Skin epidermis (tissue), 12 donors: Measurements from ENCODE around the gene EPB41L4A.
A peak's percentile ranks its signal among the peaks of the same experiment; 100 is the strongest.

ENCODE experiments used
- H3K27ac ChIP-seq, 21 experiments: fragments of 200-600 bp; sonication (generic) in 11 of 21; one replicate each; pipeline ENCODE4 v1.5.0; 2020; ENCODE audit warnings: mild to moderate bottlenecking in 3 of 21, inconsistent platforms in 2 of 21, moderate library complexity in 2 of 21
- H3K4me3 ChIP-seq, 7 experiments: fragments of 200-600 bp; sonication (generic) in 2 of 7; one replicate each; pipeline ENCODE4 v1.5.0; 2020; ENCODE audit warnings: inconsistent platforms in 2 of 7, mild to moderate bottlenecking in 2 of 7, moderate library complexity in 1 of 7

Gene EPB41L4A

DNA sequence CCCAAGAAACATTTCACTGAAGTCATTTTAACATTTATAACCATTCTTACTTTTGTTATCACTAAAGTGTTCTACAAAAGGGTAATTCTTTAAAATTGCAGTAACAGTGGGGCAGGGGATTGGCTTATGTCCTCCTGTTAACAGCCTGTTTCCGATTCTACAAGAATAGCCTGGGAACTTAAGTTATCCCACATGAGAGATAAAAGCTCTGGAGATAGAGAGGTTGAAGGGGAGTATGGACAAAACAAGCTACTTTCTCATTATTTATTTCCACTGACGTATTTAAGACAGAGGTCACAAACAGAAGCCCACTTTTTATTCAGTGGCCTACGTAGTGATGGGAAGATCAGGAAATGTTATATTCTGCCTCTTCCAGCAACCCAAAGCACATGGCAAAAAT, 98.7 kb downstream of the EPB41L4A start:
- Histone ChIP-seq H3K27ac (no peak overlapping the region), H3K4me3 (no peak overlapping the region)

DNA sequence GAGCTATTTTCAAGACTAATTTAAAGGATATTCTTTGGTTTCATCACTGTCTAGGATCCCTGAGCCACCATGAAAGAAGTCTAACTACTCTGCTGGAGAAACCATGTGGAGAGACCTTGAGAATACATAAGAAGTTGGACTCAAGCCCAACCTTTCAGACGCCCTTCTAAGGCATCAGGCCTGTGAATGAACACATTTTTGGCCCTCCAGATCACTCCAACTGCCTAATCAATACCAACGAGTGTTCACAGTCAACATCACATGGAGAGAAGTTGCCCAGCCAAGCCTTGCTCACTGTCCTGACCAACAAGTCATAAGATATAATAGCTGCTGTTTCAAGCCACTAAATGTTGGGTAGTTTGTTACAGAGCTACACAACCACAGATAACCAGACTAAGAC, 100.7 kb downstream of the EPB41L4A start:
- Histone ChIP-seq H3K27ac (no peak overlapping the region), H3K4me3 (no peak overlapping the region)

DNA sequence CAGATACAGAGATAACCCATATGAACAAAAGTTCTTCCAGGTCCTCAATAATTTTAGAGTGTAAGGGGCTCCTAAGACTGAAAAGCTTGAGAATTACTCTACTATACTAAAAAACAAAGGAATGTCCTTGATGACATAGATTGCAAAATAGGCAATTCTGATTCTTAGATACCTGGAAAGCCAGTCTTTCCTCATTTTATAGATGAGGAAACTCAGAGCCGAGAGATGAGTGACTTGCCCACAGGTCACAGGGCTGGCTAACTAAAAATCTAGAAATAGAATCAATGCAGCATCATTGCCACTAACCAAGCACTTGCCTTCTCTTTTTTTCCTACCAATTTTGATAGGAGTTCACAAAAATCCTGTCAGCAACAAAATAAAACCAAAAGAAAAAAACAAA, 101.2 kb downstream of the EPB41L4A start:
- H3K27ac ChIP-seq, result no peak overlapping the region

DNA sequence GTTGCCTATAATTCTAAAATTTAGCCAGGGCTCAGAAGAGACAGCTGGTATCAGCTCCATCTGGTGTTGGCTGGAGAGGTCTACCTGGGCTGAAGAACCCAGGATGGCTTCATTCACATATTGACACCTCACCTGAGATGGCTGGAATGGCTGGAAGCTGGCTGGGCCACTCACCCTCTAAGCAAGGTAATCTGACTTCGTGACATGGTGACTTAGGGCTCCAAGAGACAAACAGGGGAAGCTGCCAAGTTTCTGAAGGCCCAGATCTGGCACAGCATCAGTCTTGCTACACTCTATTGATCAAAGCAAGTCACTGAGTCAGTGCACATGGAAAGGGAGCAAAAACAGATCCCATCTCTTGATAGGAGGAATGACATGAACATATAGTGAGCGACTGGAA, 102.3 kb downstream of the EPB41L4A start:
- H3K27ac ChIP-seq, result peak overlapping the region in 4 of 21 experiments; percentile 3 to 56 (median 32)
- no peak overlapping the region for H3K4me3 ChIP-seq

More for the DNA sequence above, 101.2 kb downstream of the EPB41L4A start:
- H3K4me3 ChIP-seq, result no peak overlapping the region

DNA sequence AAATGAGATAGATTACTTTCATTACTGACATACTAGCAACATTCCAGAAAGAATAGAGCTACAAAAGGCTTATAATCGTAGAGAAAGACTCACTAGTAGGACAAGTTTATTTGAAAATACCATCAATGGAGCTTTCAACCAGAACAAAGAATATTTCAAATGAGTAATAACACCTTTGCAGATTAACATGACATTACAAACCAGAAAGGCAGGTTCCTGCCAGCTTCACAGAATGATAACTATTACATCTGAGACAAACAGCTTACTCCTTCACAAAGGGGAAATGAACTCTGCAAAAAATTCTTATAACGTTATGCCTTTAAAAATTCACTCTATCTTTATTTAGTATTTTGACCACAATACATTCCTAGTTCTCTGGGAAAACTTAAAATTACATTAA, 103.1 kb downstream of the EPB41L4A start:
- H3K27ac ChIP-seq, result peak overlapping the region in 3 of 21 experiments; percentile 10 to 56 (median 55)
- H3K4me3 ChIP-seq, result no peak overlapping the region

DNA sequence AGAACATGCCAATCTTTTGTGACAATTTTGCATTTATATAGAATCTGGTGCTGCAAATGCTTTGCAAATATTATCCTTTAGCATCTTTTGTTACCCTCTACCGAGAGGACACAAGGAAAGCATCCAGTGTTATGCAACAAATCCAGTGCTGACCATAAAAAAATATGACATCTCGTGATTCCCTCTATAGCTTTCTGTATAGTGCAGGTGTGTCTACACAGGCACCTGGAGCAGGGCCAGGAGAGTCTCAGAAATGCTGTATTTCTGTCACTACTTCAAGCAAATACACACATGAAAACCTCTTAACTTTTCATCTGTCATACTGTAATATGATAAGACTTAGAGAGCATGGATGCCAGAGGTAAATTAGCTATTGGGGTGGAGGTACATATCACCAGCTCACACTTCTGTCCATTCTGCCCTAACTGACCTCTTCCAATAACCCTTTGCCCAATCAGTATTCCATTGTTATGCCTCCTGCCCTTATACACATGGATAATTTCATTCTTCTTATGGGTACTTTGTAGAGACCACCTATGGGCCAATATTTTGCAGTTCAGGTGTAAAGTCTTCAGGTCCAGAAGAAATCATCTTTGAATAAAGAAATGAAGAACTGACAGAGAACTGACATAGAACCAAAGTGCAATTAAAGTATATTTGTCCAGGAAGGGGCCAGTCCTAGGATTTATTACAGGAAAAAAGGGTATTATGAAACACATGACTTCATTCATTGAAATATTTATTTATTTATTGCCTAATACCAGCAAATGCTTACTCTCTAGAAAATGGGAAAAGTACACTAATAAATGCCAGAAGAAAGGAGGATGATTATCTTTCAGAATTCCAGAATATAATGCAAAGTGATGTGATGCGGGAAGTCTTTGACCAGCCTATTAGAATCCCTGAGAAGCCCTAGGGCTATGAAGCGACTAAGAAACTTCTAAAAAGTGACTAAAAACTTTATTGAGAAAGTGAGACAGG, 106.5 kb downstream of the EPB41L4A start:
- Histone ChIP-seq H3K27ac (no peak overlapping the region), H3K4me3 (no peak overlapping the region)

DNA sequence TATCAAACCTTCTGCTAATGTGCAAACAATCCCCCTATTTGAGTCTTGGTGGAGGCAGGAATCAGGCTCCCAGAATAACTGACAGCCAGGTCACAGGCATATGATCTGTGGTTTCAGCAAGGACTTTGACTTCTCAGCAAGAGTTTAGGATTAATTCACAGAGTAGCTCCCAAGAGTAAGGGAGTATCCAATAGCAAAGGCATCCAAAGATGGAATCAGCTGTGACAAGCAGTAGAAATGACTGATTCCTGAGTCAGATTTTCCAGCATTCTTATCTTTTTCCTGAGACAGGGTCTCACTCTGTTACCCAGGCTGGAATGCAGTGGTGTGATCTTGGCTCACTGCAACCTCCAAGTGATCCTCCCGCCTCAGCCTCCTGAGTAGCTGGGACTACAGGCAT, 108.3 kb downstream of the EPB41L4A start:
- H3K27ac ChIP-seq, result no peak overlapping the region
- H3K4me3 ChIP-seq, result no peak overlapping the region

DNA sequence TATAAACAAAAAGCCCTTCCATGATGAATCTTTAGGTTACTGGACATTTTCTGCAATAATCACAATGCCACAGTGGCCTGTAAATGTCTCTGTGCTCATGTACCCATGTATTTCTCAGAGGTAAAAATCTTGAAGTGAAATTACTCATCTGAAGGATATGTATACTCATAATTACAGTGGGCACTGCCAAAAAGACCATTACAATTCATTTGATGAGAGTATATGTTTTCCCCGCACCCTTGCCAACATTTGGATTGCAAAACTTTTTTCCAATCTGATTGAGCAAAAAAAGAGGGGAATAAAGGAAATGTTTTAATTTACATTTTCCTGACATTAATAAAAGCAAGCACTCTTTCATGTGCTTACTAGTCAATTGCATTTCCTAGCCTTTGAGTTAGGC, 110.5 kb downstream of the EPB41L4A start:
- H3K4me3 ChIP-seq, result no peak overlapping the region
- H3K27ac ChIP-seq, result no peak overlapping the region

DNA sequence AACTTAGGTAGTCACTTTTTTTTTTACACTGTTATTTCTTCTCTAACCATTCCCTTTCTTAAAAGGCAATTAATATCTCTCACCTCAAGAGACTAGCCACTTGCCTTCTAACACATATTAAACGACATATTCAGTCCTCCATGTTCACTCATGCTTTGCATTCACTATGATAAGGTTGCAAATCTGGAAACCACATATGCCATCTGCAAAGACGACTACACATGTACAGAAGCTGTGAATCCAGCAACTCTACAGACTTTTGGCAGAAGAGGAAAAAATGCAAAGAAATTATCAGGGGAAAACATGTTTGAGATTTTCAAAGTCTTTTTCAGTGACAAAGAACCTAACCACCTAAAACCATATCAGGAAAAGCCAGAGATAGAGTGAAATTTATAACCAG, 112.1 kb downstream of the EPB41L4A start:
- H3K4me3 ChIP-seq, result no peak overlapping the region
- no peak overlapping the region for H3K27ac ChIP-seq

DNA sequence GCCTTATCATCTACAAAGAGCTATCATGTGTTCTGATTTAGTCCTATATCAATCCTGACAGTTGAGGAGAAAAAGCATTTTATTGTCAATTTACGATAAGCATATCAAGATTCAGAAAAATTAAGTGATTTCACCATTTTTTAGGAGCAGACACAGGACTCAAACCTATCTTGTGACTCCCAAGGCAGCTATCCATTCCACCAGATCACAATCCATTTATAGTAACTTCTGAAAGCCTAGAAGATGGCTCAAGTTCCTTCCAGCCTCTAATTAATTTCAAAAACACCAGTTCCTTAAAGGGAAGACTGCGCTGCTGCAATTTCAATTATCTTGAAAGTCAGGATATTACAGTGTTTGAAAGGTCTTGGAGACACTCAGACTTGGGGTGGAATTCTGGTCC, 114.3 kb downstream of the EPB41L4A start:
- no peak overlapping the region for H3K4me3 ChIP-seq
- no peak overlapping the region for H3K27ac ChIP-seq

DNA sequence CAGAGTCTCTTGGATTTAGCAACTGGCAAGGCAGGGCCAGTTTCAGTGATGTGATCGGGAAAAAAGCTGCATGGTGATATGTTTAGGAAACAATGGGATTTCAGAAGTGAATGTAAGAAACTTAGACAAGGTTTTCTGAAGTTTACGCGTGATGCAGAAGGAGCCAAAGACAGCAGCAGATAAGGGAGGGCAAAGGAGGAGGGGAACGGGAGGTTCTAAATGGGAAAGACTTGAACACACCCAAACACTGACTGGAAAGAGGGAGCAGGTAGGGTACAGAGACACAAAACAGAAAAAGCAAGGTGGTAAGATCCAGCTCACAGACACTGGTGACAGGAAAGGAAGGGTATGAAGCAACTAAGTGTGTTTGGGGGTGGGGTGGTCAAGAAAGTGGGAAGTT, 115.4 kb downstream of the EPB41L4A start:
- Histone ChIP-seq H3K4me3 (no peak overlapping the region), H3K27ac (no peak overlapping the region)

DNA sequence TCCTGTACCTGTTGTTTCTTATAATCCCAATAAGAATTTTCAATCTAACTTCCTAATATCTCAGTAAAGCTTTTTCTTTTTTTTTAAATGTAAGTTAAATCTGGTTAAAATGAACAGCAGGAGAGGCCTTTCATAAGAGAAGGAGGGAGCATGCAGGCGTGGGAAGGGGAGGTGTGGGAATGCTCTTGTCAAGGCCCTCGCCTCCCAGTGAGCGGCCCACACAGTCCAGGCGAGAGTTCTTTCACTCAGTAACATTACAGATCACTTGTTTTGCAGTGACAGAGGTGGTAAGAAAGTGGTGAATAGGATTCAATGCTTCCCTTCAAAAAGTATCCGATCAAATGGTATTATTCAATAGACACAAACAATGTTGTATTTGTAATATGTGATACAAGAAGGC, 125.0 kb downstream of the EPB41L4A start:
- Histone ChIP-seq H3K4me3 (no peak overlapping the region), H3K27ac (peak overlapping the region in 1 of 21 experiments; percentile 14)

DNA sequence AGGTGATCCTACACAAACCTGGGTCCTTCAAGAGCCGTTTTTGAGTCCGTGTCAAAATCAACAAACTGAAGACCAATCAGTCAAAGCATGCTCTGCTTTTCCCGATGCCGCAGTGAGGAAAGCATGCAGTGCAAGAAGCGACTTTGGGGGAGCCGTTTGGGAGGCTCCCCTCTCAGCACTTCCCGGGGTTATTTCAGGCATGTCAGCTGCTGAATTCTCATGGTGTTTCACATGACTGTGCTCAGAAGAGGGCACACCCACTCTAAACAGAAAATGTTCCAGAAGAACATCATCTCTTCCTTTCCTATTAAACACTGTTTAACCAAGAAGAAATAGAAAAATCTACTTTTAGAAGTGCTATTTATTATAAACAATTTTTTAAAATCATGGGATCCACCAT, 125.5 kb downstream of the EPB41L4A start:
- H3K27ac ChIP-seq, result no peak overlapping the region
- H3K4me3 ChIP-seq, result no peak overlapping the region

DNA sequence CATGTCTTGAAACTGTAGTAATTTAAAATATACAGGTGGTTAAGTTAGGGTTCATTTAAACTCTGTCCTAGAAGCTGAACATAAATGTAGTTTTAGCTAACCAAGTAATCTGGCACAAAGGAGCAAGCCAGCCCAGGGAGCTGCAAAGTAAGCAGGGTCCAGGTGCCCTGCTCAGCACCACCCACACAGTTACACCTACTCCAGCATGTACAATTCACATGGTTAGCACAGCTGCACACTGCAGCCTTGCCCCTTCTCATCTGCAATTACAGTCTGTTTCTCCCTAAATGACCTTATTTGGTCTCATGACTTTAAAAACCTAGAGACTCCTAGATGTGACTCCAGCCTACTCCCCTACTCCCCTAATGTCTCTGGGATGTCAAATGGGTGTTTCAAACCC, 128.4 kb downstream of the EPB41L4A start:
- no peak overlapping the region for H3K4me3 ChIP-seq
- H3K27ac ChIP-seq, result no peak overlapping the region

DNA sequence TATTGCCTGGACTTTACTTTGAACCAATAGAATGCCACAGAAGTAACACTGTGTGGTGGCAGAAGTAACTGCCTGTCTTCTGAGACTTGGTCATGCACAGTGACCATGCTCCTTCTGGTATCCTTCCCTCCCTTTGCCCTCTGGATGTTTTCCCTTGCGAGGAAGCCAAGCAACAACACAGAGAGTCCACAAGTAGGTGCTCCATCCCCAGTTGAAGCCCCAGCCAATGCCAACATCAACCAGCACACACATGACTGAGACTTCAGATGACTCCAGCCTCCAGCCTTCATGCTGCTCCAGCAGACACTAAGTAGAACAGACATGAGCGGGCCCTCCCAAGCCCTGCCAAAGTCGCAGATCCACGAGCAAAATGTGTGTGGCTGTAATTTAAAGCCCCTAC, 129.6 kb downstream of the EPB41L4A start:
- no peak overlapping the region for H3K27ac ChIP-seq
- no peak overlapping the region for H3K4me3 ChIP-seq

DNA sequence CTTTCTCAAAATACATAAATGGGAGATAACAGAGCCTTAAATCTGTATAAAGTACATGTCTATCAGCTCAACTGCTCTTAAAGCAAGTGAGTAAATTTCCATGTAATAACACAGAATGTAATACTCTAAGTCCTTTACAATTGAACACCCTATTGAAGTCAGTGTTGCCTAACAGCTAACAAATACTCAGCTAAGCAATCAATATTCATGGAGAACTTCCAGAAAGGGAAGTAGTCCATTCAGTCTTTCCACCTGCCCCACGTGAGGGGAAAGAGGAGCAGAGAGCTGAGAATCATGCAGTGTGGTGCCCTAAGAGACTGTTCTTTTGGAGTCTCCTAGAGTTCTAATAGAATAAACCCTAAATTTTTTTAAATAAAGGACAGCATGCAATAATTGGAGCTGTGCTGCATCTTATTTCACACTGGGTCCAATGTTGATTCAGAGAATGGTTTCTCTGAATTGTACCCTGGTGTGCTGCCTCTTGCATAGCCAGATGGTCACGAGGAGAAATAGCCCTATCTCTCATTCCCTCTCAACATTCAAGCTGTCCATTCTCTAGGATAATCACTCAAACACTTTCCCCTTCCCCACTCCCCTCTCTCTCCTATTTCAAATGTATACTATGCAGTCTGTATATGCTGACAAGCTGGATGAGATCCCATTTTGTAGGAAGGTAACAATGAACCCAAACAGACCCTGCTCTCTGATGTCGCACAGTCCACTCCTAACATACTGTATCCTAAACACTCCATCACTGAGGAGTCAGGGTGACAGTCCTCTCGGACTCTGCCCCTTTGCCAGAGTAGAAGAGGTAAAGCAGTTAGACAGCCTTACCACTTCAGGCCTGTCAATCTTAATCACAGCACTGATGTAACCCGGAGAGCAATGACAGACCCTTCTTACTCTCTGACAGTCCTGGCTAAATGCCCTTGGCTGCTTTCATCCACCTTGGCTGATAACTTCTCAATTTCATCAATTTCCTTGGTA, 134.8 kb downstream of the EPB41L4A start:
- Histone ChIP-seq H3K4me3 (no peak overlapping the region), H3K27ac (no peak overlapping the region)

DNA sequence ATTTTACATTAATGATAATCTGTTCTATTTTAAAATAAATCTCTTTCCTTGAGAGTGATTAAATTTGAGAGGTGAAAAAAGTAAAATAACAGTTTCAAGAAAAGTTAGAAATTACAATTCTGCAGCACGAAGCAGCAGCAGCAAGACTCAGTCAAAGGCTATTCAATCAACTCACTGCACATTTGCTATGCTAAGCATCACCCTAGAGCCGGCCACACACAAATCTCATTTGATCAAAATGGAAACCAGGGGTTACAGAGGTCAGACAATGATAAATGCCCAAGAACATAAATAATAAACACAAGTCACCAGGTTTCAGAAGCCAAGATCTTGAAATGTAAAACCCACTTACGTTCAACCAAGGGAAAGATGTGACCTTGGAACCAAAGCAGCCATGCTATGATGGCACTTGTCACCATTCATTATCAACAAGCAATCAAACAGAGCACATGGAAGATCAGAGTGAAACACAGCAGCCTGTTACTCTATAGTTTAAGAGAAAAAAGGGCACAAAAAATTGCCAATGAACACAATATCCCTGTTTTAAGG, 136.0 kb downstream of the EPB41L4A start:
- H3K27ac ChIP-seq, result no peak overlapping the region

DNA sequence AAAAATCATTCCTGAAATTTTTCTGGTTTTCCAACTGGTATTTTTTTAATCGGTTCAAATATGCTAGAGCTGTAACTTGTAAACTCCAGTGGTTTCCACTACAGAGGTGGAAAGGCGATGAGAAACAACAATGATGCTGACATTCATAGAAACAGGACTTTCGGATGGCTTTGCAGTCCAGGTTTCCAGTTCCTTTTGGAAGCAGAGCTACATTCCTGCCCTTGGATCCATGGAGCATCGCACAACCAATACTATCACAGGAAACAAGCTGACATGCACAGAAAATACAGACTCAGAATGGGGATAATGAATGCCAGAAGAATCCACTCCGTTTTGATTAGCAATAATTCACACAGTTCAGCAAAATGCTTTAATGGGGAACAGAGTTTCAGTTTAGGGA, 140.0 kb downstream of the EPB41L4A start:
- Histone ChIP-seq H3K4me3 (no peak overlapping the region), H3K27ac (no peak overlapping the region)

More for the DNA sequence above, 136.0 kb downstream of the EPB41L4A start:
- no peak overlapping the region for H3K4me3 ChIP-seq

DNA sequence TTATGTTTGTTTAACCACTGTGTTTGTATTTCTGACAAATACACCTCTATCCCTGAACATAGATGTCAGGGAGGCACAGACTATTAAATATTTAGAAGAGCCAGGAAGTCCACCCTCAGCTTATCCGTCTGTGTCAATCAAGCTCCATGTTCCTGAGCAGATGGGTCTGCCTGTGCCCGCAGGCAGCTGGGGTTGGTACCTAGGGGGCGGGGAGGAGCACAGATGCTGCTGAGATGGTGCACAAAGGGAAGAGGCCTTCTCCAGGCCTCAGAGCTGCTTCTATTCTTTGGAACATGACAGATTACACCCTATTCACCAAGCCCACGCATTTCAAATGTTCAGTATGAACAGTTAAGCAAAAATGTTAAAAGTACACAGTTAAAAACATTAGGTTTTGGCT, 142.1 kb downstream of the EPB41L4A start:
- H3K4me3 ChIP-seq, result no peak overlapping the region
- H3K27ac ChIP-seq, result no peak overlapping the region

DNA sequence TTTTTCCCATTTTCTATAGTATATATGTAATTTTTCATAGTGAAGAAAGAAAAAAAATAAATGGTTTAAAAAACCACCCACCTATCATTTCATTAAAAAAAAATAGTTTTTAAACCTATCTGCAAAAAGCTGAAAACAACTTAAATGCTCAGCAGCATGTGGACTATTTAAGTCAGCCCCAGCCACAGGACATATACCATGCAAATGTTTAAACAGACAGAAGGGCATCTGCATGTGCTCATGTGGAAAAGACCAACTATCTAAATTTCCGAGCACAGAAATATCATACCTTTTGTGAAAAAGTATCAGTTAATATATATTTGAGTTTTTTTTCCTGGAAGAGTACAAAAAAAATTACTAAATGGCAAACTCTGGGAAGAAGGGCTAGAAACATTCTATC, 143.4 kb downstream of the EPB41L4A start:
- H3K27ac ChIP-seq, result no peak overlapping the region
- no peak overlapping the region for H3K4me3 ChIP-seq
